GM19238 (cell line): ENCODE results near the gene SPTSSB.

ENCODE experiments used
- DNase-seq: peaks from one replicate; pipeline ENCODE4 v3.0.0; 2011; ENCODE audit warnings: low spot score; ENCODE audit not compliant: insufficient read length

The SPTSSB gene

DNA sequence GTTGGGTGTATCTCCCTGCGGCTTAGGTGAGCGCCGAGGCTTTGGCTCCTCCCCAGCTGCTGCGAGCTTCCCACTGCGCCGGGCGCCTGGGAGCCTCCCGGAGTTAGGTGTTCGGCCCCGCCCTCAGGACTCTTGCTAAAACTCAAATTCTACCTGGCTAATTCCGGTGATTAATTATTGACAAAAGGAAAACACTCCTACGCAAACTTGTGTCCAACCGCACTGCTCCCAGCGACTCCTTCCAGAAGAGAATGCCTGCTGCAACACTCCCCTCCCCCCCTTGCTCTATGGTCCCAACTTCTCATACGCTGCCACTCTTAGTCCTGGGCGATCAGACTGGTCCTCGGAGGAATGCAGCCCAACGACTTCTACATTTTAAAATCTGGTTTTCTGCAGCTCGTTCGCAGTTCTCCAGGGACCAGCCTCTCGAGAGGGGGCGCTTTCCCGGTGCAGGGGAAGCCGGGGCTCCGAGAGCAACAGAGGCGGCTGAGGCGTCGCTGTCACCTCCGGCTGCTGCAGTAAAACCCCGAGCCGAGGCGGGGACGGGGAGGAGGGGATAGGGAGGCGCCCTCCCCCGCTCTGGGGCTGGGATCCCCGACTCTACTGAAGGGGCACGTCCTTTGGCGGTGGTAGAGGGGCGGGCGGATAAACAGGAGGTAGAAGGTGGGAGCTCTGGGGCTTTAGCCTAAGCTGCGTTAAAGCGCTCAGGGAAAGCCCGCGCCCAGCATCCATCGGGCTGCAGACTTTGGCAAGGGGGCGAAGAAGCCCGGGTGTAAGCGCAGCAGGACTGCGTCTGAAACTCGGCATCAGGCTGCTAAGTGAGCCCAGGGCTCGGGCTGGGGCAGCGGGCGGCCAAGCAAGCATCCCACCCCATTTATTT lies at the start of gene SPTSSB:
Gene SPTSSB (minus strand): TSS at position 77 of the 880 bp plus-strand sequence. CDS start 25,194 bp downstream, outside the sequence.
- DNase-seq: peak; percentile 27

DNA sequence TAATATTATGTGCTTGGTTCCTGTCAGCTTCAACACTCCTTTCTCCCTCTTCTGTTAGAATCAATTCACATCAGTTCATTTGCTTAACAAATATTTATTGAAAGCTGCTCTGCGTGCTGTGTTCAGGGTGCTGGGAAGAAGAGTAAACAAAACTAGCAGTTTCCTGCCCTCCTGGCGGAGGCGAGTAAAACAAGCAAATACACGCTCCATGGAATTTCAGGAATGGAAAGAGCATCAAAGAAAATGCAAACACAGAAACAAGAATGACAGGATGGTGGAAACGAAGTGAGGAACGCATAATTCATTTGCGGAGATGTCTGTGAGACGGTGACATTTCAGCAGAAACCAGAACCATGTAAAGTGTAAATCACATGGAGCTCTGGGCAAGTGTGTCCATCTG lies 49.4 kb upstream of the SPTSSB start:
- DNase-seq: no peak

GRCh38 chr3:161419555-161420333 lies 48.4 kb upstream of the SPTSSB start:
- no peak for DNase-seq

GRCh38 chr3:161415506-161416231 lies 44.4 kb upstream of the SPTSSB start:
- DNase-seq: no peak

DNA sequence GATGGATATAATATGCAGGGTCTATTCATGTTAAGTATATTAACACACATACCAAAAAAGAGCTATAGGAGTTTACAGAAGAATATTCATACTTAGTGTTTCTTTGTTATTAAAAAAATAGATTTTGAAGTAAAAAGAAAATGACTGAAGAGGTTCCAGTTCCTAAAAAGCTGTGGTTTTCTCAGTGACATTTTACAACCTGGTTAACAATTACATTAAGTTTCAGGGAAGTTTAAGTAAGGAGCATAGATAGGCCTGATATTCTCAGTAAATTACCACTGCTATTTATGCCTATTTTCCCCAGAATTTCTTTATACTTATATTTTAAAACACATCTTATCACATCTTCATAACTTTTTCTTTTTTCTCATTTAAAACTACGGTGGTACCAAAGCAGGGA lies 43.6 kb upstream of the SPTSSB start:
- DNase-seq: no peak

DNA sequence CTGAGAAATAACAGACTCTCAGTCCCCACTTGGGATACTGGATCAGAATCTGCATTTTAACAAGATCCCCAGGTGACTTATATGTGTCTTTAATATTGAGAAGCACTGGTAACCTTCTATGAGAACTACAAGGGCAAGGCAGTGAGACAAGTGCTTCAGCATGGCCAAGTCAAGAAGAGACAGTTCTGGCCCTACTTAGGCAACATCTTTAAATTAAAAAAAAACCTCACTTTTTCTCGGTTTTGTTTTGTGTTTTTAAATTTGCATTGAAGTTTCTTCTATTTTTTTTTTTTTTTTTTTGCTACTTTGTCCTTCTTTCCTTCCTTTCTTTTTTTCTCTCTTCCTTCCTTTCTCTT lies 42.5 kb upstream of the SPTSSB start:
- DNase-seq: no peak

DNA sequence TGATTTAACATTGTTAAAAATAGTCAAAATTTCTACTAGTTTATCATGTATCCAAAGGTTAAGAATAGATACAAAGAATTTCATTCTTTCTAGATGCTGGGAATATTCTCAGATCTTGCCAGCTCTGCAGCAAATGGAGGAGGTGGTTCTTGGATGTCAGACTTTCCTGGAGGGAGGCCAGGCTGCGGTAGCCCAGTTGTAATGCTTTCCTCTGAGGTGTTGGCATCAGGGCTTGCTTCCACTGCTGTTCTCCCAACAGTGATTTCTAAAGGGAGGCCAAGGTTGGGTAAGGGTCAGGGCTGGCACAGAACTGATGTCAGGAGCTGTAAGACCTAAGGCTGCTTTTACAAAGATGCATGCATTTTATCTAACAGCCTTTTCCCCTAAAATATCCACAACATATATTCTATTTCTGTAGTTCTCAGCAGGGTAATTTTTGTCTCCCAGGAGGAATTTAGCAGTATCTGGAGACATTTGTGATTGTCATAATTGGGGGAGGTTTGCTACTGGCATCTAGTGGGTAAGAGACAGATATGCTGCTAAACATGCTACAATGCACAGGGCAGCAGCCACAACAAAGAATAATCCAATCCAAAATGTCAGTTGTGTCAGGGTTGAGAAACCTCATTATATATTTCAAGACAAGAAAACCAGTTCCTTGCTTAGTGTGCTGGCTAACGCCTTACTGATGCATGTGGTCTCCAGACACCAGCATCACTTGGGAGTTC lies 42.0 kb upstream of the SPTSSB start:
- DNase-seq: no peak

- DNase-seq: no peak
Measured at GRCh38 chr3:161412123-161412522, 40.8 kb upstream of the SPTSSB start.

DNA sequence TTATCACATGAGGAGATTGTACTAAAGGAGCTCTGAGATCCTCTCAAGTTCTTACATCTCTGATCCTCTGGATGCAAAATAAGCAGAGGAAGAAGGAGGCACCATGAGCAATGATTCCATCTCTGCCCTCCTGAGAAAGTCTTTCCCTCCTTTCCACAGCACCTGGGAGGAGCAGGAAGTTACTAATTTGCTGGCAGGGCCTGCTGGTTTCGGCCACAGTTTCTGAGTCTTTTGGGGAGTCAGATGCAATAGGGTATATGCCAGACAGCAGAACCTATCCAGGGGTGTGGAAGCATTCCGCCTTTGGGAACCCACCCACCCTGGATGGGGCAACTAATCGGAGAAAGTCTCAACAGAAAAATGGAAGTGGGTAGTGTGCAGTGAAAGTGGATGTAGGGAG lies 38.5 kb upstream of the SPTSSB start:
- DNase-seq: no peak

DNA sequence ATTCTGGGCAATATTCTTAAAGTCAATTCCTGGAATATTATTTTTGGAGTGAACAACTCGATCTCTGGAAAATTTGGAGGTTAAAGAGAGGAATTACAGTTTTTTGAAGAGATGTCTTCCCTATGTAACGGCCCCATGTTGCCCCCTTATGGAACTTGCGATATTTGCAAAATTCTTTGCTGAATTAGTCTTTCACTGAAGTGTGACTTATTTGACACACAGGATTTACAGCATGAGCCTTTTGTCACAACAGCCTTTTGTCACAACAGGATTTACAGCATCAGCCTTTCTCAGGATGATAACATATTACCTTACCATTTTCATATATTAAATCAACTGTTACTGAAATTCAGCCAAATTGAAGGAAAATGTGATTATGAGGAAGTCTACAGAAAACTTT lies 37.8 kb upstream of the SPTSSB start:
- no peak for DNase-seq

- no peak for DNase-seq
Measured at GRCh38 chr3:161406594-161407555, 35.6 kb upstream of the SPTSSB start.

DNA sequence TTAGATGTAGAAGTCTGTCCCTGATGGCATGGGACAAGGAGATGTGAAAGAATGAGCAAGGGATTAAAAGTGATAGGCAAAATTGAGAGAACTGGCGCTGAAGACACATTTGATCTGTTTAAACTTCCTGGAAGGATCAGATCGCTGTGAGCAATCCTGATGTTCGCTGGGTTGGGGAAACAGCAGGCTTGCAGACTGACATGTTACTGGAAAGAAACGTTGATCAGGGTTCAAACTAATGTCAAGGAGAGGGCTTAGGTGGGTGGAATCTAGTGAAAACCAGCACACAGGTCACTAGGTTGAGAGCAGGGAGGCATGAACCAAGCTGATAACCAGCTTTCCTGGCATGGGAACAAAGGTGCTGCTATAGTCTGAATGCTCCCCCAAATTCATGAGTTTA lies 34.5 kb upstream of the SPTSSB start:
- DNase-seq: no peak

- no peak for DNase-seq
Measured at GRCh38 chr3:161405087-161405486, 33.8 kb upstream of the SPTSSB start.

DNA sequence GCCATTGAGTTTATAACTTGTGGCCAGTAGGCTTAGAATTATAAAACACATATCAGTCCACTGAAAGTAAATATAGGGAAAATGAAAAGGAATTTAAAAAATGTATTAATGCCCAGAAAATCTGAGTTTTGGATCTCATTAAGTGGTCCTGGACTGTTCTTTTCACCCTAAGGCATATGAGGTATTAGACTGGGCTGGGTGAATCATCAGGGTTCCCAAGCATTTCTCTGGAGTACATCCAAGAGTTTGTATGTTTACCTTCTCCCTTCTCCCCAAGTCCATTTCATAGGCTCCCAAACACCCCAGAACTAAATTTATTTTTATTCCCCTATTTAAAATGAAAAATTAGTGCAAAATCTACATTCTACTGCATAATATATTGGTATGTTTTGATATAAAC lies 31.9 kb upstream of the SPTSSB start:
- DNase-seq: no peak

GRCh38 chr3:161401389-161401788 lies 30.1 kb upstream of the SPTSSB start:
- no peak for DNase-seq

- DNase-seq: no peak
Measured at GRCh38 chr3:161400650-161401049, 29.3 kb upstream of the SPTSSB start.

GRCh38 chr3:161395115-161396012 lies 24.0 kb upstream of the SPTSSB start:
- no peak for DNase-seq

DNA sequence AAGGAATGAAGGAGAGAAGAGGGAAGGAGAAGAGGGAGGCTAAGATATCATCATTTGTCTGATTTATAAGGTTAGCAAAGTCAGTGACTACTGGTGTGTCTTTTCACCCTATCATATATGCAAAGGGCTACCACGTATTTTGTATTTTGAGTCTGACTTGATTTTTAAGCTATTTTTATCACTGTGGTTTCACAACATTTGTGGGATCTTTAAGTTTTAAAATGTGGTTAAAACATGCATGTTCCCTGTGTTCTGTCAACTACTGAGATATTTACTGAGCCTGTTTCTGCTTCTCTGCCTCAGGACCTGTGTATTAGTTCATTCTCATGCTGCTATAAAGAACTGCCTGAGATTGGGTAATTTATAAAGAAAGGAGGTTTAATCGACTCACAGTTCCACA lies 22.5 kb upstream of the SPTSSB start:
- DNase-seq: no peak

- no peak for DNase-seq
Measured at GRCh38 chr3:161393310-161393709, 22.0 kb upstream of the SPTSSB start.
